GM19099 (cell line): Measurements from ENCODE around the gene KRT78.

ENCODE experiments used
- POLR2A ChIP-seq: IDR thresholded peaks from 3 replicates; pipeline ENCODE4 v1.6.1; 2011; ENCODE audit warnings: low read depth; ENCODE audit not compliant: insufficient read length; ENCODE audit errors: extremely low read depth

Gene KRT78

DNA sequence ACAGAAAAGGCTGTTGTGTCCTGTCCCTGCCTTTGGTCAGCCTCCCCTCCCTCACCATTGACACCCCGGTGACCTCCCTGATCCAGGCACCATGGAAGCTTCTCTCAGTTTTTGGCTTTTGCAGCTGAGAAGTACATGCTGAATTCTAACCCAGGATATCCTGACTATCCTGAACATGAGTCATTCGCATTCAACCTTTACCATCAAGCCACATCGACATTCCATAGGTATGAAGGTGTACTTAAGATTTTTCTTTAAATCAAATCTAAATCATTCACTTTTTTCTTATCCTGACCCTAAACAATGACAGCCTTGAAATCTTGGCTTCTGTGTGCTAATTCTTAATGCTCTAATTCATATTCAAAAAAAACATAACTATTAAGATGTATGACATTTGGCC, 8.7 kb upstream of the KRT78 start:
- no peak for TF ChIP-seq POLR2A

DNA sequence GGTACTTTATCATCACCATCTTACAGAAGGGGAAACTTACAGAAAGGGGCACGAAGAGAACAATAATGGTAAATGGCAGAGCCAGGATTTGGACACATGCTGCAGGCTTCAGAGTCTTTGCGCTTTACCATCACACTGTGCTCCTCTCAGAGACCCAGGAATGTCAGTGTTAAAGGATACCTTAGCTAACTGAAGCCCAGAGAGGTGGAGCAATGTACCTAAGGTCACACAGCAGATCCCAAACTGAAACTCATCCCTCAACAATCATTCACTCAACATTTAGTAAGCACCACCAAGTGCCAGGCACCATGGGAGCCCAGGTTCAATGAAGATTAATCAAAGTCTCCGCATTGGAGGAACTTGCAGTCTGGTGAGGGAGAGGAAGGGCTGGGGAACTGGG, 8.0 kb upstream of the KRT78 start:
- TF ChIP-seq POLR2A, result no peak

DNA sequence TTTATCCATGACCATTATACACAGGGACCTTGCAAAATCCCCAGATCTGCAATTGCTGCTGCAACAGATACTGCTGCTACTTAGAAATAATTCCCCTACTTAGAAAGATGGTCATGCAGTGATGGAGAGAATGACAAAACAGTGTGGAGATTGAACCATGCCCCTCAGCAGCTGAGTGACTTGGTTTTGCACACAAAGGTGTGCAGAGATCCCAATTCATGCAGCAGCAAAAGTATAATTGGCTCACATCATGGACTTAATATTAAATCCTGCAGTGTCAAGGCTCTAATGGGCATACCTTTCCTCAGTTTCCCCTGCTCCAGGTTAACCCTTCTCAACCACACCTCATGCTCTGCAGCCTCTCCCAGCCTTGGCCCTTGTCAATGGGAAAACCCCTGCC, 3.0 kb upstream of the KRT78 start:
- TF ChIP-seq POLR2A, result no peak

DNA sequence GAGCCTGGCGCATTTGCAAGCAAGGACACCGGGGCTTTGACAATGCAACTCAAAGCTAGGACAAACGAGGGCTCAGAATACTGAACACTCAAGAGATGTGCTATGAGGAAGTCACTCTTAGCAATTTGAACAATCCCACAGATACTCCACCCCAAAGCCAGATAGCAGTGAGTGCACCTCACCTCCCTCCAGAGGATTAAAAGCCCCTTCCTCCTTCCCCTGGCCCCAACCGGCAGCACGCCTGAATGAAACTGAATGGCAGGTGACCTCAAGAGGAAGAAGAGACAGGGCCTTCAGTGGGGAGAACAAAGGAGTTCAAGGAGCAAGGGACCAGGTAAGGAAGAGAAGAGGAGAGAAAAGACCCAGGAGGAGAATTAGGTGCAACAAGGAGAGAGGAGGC, 1.9 kb upstream of the KRT78 start:
- TF ChIP-seq POLR2A, result no peak

DNA sequence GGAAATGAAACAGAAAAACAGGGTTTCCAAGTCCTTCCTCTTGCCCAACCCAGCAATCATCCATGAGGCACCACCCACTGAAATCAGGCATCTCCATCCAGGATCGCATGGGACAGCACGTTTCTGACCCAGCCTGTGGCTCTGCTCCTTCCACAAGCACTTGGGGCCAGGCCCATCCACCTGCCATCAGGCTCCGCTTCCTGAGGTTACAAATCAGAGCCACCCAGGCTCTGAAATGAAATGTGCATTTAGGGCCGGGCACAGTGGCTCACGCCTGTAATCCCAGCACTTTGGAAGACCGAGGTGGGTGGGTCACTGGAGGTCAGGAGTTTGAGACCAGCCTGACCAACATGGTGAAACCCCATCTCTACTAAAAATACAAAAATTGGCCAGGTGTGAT, 717 bp upstream of the KRT78 start:
- TF ChIP-seq POLR2A, result no peak

DNA sequence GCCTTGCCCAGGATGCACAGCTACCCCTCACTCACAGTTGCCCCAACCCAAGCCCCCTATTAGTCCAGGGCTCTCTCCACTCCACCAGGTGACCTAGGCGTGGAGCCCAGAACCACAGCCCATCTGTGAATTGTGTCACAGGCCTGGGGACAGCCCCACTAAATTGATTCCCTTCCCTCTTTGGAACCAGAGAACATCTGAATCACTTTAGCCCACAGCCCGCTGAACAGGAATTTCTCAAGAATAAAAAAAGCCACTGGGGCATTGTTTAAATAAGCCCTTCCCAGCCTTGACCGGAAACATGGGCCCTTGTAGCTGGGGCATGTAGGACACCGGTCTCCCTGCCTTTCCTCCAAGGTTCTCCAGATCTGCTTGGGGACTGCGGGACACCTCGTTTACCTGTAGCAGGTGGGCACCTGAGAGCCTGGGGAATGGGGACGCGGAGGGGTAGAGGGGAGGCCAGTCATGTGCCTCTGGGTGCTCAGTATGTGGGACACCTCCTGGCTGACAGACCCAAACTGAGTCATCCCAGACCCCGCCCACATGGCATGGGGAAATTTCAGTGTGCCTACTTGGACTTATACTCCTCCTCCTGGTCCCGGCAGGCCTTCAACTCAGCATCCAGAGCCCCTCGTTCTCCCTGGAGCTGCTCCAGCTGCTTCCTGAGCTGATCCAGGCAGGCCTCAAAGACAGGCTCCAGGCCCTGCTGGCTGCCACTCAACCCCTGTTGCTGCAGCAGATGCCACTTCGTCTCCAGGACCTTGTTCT, 1.3 kb downstream of the KRT78 start:
- no peak for TF ChIP-seq POLR2A

DNA sequence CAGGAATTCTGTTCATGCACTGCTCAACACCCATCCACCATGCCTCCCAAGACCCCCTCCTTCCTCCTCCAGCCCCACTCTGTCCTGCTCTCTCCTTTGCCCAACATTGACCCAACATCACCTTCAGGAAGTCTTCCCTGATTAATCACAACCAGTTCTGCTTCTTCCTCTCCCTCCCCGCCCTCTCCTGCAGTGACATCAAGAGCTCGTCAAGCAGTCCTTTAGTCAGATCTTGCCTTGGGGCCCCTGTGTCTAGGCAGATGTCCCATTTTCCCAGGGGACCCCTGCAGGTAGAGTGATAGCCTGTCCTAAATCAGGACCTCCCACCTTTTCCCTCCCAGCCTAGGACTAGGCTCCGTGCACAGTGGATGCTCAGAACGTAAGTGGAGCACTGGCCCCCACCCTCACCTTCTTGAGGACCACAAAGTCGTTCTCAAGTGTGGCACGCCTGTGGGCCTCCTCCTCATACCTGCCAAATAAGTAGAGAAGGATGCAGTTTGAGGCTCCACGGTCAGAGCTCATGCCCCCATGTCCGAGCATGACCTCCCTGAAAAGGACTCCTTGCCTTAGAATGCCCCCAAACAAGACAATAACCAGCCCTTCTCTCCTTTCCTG, 2.3 kb downstream of the KRT78 start:
- no peak for TF ChIP-seq POLR2A

DNA sequence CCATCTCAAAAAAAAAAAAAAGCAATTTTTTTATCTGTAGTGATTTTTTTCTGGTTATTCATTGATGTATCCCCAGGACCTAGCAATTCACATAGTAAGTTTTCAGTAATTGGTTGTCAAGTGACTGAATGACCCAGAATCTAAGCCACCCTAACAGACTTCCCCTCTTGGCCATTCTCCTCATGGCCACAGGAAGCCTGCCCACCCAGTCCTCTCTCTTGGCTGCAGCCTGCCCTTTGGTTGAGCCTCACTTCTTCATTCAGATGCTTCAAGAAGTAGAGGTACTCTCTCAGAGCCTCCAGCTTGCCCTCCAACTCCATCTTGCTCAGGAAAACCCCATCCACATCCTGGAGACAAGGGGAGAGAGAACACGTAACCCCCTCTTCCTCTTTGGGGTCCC, 2.8 kb downstream of the KRT78 start:
- no peak for TF ChIP-seq POLR2A

DNA sequence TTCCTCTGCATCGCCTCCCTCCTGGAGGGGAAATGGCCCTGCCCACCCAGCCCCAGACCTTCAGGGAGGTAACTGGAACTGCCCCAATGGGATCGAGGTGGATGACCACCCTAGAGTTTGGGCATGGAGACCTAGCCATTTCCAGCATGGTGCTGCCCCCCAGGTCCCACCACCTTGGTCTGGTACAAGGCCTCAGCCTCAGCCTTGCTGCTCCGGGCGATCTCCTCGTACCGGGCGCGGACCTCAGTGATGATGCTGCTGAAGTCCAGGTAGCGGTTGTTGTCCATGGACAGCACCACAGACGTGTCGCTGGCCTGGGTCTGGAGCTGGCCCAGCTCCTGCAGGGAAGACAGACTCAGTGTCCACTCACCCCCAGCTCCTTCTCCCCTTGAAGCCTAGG, 4.4 kb downstream of the KRT78 start:
- TF ChIP-seq POLR2A, result no peak

DNA sequence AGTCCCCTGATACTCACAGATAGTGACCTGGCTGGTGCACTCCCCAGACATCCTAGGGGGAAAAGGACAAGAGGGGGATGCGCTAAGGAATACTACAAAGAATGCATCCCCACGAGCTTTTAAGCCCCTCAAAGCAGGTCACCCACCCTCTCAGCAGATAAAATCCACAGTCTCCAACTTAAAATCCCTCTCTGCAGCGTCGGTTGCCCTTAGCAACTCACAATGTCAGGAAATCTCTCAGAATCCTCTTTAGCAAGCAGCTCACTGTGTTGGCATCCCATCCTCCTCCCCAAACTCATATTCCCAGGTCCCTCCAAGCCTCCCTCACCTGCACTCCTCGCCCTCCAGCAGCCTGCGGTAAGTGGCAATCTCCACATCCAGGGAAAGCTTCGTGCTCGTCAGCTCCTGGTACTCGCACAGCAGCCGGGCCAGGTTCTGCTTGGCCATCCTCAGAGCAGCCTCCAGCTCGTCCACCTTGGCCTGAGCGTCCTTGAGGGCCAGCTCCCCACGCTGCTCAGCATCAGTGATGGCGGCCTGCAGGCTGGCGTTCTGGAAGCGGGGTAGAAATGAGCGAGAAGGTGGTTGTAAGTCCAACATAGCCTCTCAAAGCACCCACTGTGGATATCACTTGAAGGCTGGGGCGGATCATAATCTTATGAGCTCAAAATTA, 9.2 kb downstream of the KRT78 start:
- no peak for TF ChIP-seq POLR2A

DNA sequence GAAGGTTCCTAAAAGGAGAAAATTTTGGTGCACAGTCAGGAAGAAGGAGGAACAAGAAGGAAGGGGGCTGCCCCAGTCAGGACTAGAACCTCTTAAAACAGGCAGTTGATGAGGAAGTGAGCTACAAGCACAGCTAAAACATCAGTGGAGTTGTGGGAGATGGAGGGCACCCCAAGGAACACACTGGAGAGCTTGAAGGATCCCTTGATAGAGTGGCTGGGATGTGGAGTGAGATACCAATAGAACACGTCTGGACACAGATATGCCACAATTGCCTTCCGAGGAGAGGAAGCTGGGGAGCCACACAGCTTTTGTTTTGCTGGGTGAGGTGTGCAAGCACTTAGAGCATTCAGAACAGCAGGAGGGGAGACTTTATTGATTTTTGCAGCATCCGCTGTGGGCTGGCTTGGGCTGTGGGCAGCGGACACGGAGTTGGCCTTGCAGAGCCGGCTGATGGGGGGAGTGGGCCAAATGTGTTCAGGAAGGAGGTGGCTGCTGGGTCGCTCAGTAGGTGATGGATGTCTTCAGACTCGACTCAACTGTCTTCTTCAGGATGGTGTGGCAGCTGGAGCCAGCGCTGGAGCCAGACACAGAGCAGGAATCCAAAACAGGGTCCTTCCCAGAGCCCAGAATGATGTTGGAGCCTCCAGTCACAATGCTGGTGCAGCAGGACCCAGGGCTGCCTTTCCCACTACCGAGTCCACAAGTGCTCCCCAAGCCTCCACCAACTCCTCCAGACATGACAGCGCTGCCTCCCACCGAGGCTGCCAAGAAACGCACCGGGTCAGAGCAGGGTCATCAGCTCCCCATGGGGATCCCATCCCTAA, 10.0 kb downstream of the KRT78 start:
- TF ChIP-seq POLR2A, result no peak

DNA sequence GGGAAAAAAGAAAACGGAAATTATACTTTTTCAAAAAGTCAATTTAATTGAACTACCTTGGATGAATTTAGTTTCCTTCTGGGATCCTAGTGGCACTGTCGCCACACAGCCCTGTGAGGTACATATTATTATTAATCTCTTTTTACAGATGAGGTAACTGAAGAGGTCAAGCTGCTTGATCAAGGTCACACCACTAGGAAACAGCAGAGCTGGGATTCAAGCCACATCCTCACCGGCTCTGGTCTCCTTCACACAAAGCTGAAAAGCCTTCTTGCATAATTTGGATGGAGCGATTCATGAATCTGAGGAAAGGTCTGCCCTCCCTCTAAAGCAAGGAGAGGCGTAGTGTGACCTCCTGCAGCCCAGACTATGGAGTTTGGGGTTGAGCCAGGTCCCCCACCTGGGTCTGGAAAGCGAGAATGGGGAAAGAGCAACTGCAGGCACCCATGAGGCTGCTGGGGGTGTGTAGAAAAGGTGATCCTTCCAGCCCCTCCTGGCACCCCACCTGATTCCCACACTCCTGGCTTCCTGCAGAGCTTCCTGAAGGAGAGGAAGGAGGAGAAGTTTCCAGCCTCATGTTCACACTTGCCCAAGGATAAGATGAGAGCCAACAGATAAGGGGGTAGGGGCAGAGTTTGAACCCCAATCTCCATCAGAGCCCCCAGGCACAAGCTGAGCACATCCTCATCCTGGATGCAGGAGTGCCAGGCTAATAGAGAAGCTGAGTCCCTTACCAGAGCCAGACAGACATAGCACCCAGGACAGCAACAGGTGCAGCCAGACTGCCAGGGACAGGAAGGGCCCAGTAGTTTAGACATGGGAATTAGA, 10.8 kb downstream of the KRT78 start:
- TF ChIP-seq POLR2A, result no peak

DNA sequence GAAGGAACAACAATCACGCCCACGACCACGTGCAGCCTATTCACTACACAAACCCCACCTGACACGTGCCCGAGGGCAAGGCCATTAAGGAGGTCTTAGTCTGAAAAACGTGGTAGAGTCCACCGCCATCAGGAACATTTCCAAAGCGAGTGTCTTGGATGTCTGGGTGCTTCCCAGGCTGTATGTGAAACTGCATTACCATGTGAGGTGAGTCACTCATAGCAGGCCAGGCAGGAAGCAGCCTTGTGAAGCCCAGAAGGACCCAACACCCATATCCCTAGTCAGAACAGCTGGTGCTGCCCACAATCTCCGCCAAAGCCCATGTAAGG, 11.4 kb downstream of the KRT78 start:
- TF ChIP-seq POLR2A, result no peak

DNA sequence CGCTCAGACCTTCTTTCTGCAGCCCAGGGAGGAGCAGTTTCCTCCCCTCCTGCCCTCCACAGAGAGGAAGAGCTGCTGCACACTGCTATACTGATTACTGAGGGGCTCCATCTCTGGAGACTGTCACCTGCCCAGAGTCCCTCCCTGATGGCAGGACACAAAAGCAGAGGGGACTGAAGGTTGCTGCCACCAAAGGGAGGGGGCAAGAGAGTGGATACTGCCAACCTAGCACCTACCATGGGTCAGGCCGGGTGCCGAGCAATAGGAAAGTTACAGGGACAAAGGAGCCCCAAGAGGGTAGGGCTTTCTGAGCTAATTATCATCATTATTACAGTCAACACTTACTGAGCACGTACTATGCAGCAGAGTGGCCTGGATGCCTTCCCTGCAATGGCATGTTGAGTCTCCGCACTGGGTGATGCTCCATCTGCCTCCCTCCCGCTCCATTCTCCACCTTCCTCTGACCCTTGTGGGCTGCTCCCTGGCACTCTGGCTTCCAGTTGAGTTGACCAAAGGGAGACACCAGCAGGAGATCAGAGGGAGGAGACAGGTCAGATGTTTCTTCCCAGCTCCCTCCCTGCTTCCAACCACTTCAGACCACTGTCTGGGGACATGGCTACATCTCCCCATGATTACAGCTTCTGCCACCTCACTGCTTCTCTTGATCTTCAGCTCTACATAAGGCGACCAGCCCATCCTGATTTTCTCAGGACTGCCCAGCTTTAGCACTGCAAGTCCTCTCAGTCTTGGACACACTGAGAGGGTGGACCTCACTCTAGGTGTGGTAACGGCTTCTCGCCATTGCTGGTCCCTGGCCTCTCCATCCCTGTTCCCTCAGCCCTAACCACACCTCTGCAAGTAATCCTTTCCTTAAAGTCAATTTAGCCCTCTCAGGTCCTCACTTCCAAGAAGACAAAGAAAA, 12.0 kb downstream of the KRT78 start:
- no peak for TF ChIP-seq POLR2A

DNA sequence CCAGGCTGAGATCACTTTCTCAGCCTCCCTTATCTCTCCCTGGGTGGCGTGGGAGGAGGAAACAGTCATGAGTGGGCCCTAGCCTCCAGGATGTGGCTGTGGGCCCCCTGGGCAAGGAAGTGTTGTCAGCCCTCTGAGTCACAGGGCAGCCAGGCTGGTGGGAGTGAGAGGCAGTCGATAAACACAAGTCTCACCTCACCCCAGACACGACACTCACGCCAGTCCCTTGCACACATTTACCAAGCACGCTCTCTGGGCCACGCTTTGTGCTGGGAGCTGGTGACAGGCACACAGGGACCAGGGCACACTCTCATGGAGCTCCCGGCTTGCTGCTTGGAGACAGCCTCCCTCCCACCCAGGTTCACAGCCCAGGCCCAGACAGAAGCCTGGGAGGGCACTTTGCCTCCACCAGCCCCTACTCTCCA, 12.7 kb downstream of the KRT78 start:
- TF ChIP-seq POLR2A, result no peak
